ENCODE data around the gene ZNF579.
"Not testable (repeated sequence)": the region's sequence is repeated elsewhere in the genome, so short reads cannot be mapped to it uniquely, and the experiment has no call there.

ZNF579 gene

DNA sequence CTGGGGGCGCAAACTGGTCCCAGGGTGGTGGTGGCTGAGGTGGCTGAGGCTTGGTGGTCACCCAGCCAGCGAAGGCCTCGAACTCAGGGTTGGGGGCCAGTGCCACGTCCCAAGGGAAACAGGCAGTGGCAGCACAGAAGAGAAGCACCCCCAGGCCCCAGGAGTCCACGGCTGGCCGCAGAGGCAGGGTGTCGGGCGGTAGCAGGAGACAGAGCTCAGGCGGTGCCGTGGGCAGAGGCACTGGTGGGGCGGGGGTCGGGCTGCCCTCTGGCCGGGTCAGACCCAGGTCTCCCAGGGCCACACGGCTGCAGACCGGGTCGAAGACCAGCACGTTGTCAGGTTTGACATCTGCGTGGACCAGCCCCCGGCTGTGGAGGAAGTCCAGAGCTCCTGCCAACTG, 39.6 kb downstream of the ZNF579 start:
- no peak for DNase-seq (ENCODE audit: extremely low read depth in 1 of 2, low read depth in 1 of 2)

DNA sequence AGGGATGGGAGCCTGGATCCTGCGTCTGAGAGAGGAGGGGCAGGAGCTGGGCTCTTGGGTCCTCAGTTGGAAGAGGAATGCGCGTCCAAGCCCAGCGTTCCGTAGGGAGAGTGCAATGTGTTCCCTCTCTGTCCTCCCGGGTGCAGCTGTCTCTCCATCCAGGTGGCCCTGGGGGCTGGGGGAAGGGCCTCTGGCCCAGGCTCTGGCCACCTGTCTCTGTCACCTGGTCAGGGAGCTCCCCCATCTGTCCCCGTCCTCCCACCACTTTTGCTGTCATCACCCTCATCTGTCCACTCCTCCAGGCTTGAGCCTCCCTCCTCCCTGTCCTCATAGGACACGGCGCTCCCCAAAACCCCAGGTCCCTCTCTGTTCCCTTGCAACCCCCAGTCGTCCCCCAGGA, 40.0 kb downstream of the ZNF579 start:
- no peak for DNase-seq (ENCODE audit: extremely low read depth in 1 of 2, low read depth in 1 of 2)

DNA sequence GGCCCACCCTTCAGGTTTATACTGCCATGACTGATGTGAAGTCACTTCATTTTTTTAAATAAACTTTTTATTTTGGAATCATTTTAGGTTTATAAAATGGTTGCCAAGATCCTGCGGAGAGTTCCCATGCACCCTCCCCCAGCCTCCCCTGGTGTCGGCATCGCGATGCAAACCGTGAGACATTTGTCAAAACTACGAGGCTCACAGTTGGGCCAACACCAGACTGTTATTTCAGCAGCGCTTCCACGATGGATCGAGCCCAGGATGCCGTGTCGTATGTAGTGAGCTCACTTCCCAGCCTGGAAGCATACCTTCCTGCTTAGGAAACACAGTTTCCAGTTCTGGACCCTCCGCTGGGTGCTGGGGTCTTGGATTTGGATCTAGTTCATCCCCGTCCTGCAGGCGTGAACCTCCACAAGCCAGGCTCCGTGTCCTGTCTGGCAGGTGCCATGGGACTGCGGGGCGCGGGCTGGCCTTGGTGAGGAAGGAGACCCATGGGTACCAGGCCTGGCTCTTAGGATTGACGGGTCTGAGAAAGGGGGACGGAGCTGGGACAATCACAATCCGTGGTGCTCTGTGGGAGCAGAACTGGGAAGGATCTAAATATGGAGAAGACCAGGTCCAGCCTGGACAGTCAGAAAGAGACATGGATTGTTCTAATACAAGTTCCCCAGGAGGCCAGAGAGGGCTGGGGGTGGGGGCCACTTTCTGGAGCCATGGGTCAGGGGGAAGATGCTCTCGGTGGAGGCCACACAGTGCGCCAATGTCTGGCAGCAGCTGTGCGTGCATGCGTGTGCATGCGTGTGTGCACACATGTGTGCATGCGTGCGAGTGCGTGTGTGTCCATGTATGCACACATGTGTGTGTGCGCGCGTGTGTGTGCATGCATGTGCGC, 41.3 kb downstream of the ZNF579 start:
- DNase-seq (ENCODE audit: extremely low read depth in 1 of 2, low read depth in 1 of 2) = no peak

DNA sequence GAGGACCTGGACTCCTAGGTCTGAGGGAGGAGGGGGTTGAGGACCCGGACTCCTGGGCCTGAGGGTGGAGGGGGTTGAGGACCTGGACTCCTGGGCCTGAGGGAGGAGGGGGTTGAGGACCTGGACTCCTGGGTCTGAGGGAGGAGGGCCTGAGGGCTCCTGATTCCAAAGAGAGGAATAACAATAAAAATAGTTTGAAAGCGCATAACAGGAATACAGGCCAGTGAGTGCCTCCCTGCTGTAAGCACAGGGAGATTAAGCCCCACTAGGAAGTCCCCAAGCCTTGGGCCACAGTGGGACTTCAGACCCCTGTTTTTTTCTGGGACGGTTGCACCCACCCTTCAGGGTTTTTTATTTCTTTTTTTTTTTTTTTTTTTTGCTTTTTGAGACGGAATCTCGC, 42.5 kb downstream of the ZNF579 start:
- no peak for DNase-seq (ENCODE audit: extremely low read depth in 1 of 2, low read depth in 1 of 2)

DNA sequence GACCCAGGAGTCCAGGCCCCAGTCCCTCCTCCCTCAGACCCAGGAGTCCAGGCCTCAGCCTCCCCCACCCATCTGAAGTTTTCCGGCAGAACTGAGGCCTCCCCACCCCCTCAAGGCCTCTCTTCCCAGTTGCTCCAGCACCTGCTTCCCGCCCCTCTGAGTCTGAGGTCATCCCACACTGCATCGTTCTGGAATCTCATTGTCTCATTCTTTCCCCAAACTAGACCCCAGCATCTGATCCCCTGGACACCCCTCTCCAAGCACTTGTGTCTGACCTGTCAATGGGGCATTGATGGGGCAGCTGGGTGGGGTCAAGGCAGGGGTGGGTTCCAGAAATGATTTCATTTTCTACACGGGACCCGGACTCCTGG, 42.9 kb downstream of the ZNF579 start:
- no peak for DNase-seq (ENCODE audit: extremely low read depth in 1 of 2, low read depth in 1 of 2)

DNA sequence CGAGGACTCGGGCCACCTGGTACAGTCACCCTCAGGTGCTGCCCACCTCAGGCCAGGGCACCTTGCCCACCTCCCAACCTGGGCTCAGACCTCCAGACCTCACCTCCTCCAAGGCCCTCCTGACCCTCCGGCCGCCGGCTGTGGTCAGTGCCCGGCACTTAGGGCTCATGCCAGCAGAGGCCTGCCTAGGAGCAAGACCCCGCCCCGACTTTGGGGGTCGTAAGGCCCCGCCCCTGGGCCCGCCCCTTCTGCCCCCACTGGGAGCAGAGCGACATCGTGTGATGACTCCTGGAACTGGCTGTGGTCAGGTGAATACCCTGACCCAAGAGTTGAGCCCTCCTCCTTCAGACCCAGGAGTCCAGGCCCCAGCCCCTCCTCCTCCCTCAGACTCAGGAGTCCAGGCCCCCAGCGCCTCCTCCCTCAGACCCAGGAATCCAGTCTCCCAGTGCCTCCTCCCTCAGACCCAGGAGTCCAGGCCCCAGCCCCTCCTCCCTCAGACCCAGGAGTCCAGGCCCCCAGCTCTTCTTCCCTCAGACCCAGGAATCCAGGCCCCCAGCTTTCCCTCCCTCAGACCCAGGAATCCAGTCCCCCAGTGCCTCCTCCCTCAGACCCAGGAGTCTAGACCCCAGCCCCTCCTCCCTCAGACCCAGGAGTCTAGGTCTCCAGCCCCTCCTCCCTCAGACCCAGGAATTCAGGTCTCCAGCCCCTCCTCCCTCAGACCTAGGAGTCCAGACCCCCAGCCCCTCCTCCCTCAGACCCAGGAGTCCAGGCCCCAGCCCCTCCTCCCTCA, 43.5 kb downstream of the ZNF579 start, which contains the start of gene SBK2:
Gene SBK2 (minus strand): TSS at position 183 of the 790 bp plus-strand sequence. CDS start 839 bp downstream, outside the sequence.
- no peak for DNase-seq (ENCODE audit: extremely low read depth in 1 of 2, low read depth in 1 of 2)

DNA sequence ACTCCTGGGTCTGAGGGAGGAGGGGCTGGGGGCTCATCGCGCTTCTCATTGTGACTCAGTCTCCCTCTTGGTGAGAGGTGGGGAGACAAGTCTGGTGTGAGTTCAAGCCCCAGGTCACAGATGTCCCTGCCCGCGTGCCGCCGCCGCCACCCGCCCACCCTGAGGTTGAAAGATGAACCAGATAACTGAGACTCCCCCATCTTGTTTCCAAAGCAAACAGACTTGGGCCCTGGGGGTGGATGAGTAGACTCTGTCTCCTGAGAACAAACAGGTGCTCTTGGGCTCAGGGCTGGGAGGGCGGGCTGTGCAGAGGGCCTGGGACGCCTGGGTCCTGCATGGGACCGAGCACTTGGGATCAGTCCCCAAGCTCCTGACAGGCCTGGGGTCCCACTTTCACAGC, 44.3 kb downstream of the ZNF579 start:
- DNase-seq (ENCODE audit: extremely low read depth in 1 of 2, low read depth in 1 of 2) = no peak

DNA sequence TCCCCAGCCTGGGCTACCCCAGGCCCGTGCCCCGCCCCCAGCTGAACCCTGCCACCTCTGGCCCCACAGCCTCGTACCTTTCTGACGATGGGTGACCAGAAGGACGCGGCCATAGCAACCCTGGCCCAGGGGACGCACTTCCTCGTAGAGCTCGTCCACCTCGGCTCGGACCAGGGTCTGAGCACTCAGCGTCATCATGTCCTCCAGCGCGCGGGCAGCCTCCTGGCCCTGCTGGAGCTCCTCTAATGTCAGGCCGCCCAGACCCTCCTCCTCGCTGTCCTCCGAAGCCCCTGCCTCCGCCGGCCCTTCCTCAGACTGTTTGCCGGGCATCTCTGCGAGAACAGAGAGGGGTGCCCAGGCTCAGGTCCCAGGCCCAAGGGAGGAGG, 44.7 kb downstream of the ZNF579 start:
- no peak for DNase-seq (ENCODE audit: extremely low read depth in 1 of 2, low read depth in 1 of 2)

DNA sequence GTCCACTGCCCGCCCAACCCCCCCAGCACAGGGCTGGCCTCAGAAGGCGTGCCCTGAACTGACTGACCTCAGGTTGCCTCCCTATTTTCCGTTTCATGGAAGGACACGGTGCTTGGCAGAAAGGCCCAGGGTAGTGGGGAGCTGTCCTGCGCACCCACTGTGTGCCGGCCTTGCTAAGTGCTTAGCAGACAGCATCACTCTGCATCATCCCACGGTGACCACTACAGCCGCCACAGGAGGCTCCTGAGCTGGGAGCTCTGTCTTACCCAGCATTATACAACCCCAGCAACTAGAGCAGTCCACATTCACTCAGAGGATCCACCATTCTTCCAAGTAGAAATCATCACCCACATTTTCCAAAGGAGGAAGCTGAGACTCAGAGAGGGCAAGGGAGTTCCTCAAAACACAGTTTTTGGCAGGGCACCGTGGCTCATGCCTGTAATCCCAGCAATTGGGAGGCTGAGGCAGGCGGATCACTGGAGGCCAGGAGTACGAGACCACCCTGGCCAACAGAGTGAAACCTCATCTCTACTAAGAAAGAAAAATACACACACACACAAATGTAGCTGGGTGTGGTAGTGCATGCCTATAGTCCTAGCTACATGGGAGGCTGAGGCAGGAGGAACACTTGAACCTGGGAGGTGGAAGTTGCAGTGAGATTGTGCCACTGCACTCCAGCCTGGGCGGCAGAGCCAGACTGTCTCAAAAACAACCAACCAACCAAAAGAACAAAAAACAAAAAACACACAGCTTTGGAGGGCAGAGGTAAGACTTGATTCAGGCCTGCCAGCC, 45.3 kb downstream of the ZNF579 start:
- no peak for DNase-seq (ENCODE audit: extremely low read depth in 1 of 2, low read depth in 1 of 2)

DNA sequence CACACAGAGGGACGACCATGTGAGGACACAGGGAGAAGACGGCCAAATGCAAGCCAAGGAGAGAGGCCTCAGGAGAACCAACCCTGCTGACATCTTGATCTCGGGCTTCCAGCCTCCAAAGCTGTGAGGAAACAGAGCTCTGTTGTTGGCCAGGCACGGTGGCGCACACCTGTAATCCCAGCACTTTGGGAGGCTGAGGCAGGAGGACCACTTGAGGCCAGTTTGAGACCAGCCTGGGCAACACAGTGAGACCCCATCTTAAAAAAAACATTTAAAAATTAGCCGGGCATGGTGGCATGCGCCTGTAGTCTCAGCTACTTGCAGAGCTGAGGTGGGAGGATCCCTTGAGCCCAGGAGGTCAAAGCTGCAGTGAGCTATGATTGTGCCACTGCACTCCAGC, 46.4 kb downstream of the ZNF579 start:
- DNase-seq (ENCODE audit: extremely low read depth in 1 of 2, low read depth in 1 of 2) = not testable (repeated sequence)

DNA sequence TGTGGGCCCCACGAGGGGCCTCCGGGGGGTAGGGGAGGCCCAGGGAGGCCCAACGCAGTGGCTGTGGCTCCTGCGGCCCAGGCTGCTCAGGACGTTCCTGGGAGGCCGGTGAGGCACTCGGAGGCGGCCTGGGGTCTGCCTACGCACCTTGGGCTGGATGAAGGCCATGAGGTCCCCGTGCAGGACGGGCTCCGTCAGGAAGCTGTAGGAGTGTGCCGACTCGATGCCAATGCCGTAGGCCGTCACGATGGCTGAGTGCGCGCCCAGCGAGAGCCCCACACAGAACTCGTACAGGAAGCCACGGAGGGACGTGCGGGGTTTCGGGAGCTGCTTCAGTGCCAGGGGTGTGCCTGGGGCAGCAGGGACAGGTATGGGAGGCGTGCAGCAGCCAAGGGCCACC, 49.7 kb downstream of the ZNF579 start:
- DNase-seq (ENCODE audit: extremely low read depth in 1 of 2, low read depth in 1 of 2) = no peak

DNA sequence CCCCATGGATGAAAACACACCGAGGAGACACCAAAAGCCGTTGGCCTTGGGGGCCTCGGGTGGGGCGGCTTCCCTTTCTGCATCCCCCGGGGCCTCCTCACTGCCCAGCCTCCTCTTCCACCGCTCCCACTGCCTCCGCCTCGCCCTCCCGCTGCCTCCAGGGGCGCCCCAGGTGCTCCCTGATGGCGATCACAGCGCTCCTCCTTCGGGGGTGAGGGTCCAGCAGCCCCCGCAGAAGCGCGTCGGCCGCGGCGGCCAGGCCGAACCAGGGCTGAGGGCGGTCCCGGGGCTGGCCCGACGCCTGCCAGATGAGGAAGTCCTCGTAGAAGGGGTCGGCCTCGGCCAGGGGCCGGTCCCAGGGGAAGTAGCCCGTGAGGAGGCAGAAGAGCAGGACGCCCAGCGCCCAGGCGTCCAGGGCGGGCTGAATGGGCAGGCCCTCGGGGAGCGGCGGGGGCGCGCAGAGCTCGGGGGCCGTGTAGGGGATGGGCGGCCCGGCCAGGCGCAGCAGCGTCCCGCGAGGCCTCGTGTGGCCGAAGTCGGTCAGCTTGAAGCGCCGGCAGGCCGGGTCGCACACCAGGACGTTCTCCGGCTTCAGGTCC, 50.9 kb downstream of the ZNF579 start:
- no peak for DNase-seq (ENCODE audit: extremely low read depth in 1 of 2, low read depth in 1 of 2)

DNA sequence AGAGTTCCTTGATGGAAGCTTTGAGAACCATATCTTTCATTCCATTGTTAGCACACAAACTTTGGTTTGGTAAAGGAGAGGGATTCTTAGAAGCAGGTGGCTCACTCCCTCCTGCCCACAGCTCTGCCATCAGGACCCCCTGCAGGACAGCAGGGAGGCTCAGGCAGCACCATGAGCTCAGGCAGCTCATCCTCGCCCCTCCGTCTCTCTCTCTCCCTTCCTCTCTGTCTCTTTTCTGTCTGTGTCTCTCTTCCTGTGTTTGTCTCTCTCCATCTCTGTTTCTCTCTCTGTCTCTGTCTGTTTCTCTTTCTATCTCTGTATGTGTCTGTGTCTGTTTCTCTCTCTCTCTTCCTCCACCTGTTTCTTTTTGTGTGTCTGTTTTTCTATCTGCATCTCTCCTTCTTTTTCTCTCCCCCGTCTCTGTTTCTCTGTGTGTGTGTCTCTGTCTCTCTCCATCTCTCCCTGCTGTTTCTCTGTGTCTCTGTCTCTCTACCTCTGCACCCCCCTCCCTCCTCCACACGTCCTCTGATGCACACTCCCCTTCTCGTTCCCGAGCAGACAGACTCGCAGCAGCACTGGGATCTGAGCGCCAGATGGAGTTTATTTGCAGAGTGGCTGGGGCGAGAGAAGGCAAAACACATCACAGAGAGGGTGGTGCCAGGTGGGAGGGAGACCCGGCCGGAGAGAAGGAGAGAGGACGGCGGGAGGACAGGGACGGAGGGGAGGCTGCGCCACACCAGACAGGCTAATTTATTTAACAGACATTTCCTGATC, 52.4 kb downstream of the ZNF579 start:
- no peak for DNase-seq (ENCODE audit: extremely low read depth in 1 of 2, low read depth in 1 of 2)

DNA sequence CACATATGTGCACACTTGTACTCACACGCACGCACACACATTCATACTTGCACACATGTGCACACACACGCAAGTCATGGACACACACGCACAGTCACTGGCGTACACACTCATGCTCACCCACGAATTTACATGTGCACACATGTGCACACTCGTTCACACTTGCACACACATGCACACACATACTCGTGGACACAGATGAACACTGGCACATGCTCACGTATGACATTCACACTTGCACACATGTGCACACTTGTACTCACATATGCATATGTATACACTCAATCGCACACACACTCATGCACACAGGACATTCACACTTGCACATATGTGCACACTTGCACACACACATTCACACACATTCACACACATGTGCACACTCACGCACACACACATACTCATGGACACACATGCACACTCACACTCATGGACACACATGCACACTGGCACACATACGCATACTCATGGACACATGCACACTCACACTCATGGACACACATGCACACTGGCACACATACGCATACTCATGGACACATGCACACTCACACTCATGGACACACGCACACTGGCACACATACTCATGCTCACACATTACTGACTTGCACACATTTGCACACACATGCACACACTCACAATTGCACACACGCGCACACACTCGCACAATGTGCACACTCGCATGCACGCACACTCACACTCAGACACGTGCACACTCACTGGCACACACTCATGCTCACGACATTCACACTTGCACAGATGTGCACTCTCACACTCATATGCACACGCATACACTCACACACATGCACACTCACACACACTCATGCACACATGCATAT, 53.2 kb downstream of the ZNF579 start:
- no peak for DNase-seq (ENCODE audit: extremely low read depth in 1 of 2, low read depth in 1 of 2)

Measured in stimulated activated CD8-positive, alpha-beta memory T cell treated with anti-CD3 and anti-CD28 coated beads, Interleukin-7, amount 100 ng/mL, for 48 hours (primary cell).